GM21717 (cell line): ENCODE data around the gene KCNIP4.

Experiments
- ATAC-seq: cut with Tn5 transposase; IDR thresholded peaks from one replicate; pipeline ENCODE4 v1.9.1; 2021; ENCODE audit warnings: mild to moderate bottlenecking, moderate library complexity; ENCODE audit not compliant: unreplicated experiment

KCNIP4 gene

GRCh38 chr4:21856301-21856700 is 92.3 kb downstream of the KCNIP4 start:
- ATAC-seq: no peak

- no peak for ATAC-seq
Measured at GRCh38 chr4:21849077-21849476, 99.5 kb downstream of the KCNIP4 start.

GRCh38 chr4:21848021-21848420 is 100.6 kb downstream of the KCNIP4 start:
- no peak for ATAC-seq

DNA sequence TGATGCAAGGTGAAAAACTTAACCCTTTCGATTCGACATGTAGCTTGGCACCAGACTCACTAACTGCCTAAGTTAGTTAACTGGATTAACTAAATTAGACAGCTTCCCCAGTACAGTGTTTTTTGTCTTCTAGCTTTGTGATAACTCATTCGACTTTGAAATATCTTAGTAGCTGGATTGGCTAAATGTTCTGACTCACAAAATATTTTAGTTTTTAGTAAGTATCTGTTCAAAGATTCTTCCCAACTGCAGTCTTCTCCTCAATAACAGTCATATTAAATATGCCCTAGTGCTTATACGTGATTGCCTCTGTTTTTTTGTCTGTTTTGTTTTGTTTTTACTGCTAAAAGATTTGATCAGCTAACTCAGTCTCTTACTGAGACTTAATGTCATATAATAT is 102.9 kb downstream of the KCNIP4 start:
- no peak for ATAC-seq

DNA sequence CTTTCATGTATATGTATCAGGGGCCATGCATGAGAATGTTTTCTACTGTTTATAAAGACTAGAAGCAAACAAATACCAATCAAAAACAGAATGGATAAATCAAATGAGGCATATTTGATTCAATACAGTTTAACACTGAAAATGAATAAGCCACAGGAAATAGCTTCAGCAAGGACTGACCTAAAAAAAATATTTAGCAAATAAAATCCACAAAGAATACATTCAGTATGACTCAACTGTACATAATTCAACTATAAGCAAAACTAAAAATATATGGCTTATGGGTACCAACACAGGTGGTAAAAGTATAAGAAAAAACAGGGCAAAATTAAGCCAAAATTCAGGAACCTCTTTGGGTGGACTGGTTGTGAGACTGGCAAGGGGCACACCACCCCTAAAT is 112.9 kb downstream of the KCNIP4 start:
- no peak for ATAC-seq

GRCh38 chr4:21830272-21830671 is 118.3 kb downstream of the KCNIP4 start:
- ATAC-seq: no peak

DNA sequence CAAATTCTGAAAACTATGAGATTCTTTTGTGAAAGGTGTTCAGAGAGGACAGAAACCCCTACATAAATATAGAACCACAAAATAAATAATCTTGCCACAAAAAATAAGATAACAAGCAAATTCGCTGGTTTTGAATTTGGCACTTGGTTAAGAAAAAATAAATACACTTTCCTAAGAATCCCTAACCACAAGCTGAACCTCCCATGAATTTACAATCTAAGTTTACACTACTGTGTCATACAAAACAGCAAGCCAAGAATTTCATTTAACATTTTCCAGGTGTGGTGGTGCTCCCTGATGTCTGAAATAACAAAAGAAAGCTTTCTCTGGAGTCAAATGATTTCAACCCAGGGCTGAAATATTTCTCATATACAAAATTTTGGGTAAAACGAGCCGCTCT is 121.0 kb downstream of the KCNIP4 start:
- no peak for ATAC-seq

- no peak for ATAC-seq
Measured at GRCh38 chr4:21826071-21826470, 122.5 kb downstream of the KCNIP4 start.

DNA sequence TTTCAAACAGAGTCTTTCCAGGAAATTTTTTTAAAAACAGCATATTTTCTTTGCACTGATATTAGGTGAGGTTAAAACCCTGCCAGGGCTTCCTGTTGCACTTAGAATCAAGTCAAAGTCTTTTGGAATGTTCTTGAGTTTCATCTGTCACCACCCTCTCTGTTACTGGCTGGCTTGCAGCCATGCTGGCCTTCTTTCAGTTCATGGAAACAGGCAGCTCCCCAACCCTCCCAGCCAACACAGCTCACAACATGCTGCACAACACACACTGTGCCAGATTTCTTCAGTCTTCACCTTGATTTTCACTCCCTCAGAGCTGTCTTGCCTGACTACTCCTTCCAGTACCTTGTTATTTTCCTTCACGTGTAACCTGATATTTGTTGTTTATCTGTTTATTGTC is 129.5 kb downstream of the KCNIP4 start:
- no peak for ATAC-seq

GRCh38 chr4:21815651-21816377 is 132.8 kb downstream of the KCNIP4 start:
- no peak for ATAC-seq

GRCh38 chr4:21811565-21811964 is 137.0 kb downstream of the KCNIP4 start:
- no peak for ATAC-seq

DNA sequence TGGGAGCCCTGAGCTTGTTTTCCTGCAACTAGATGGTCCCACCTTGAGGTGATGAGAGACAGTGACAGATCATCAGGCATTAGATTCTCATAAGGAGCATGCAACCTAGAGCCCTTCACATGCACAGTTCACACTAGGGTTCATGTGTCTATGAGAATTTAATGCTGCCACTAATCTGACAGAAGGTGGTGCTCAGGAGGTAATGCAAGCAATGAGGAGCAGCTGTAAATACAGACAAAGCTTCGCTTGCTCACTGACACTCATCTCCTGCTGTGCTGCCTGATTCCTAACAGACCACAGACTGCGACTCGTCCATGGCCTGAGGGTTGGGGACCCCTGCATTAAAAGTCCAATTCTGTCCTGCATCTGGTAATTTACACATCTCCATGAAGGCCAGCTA is 141.6 kb downstream of the KCNIP4 start:
- ATAC-seq: no peak

DNA sequence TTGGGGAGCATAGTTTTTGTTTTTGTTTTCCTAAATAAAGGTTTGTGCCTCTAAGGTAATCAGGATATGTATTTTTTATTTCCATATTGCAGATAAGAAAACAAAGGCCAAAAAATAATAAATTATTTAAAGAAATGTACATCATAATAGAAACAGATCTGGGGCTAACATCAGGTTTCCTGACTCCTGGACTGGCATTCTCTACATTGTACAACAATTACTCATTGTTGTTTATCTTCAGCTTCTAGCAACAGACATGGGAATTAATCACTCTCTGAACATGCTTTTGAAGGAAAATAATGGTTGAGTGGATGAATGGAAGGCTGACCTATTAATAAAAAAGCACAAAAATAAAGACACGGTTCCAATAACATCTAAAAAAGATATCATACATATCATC is 146.2 kb downstream of the KCNIP4 start:
- ATAC-seq: no peak

- no peak for ATAC-seq
Measured at GRCh38 chr4:21801661-21802385, 146.7 kb downstream of the KCNIP4 start.

- no peak for ATAC-seq
Measured at GRCh38 chr4:21795091-21795490, 153.5 kb downstream of the KCNIP4 start.

GRCh38 chr4:21792736-21793135 is 155.8 kb downstream of the KCNIP4 start:
- ATAC-seq: no peak

- ATAC-seq: no peak
Measured at GRCh38 chr4:21790438-21791029, 158.0 kb downstream of the KCNIP4 start.

GRCh38 chr4:21780148-21780547 is 168.4 kb downstream of the KCNIP4 start:
- no peak for ATAC-seq

- ATAC-seq: no peak
Measured at GRCh38 chr4:21778702-21779101, 169.9 kb downstream of the KCNIP4 start.

DNA sequence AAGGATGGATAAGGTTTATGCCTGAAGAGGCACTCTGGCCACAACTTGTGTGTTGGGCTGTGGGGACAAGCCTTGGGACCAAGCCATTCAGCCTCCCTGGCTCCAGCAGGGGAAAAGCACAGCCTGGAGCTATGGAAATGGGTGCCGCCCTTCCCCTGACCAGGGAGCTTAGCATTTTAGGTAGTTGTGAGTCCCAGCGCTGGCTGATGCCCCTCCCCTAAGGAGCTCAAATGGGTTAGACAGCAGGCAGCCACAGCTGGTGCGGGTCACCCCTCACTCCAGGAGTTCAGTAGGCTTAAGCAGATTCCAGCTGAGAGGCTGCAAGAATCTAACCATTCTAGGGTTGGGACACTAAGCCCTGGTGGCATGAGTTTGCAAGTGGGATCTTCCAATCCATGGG is 172.9 kb downstream of the KCNIP4 start:
- no peak for ATAC-seq

- no peak for ATAC-seq
Measured at GRCh38 chr4:21769404-21770147, 179.0 kb downstream of the KCNIP4 start.
